ENCODE data around the gene EIF5B.

Gene EIF5B

GRCh38 chr2:99439971-99440505 is 102.8 kb downstream of the EIF5B start:
- H3K9me3 ChIP-seq (ENCODE audit: low read length): no peaks in the 10 kb centered on the region
- H3K27me3 ChIP-seq (ENCODE audit: control insufficient read depth in 1 of 2, insufficient read depth in 2 of 2, low read length in 2 of 2): no peaks in the 10 kb centered on the region
- no peaks in the 10 kb centered on the region for H3K4me1 ChIP-seq (ENCODE audit: insufficient read depth, low read length)
- no peak overlapping the region for H3K27ac ChIP-seq (ENCODE audit: low read depth, low read length)
- no peak overlapping the region for H3K4me3 ChIP-seq (ENCODE audit: low read depth in 1 of 2, low read length in 2 of 2)
- no peak overlapping the region for H3K9ac ChIP-seq (ENCODE audit: low read length)
- H3K36me3 ChIP-seq (ENCODE audit: insufficient read depth, low read length): peaks cover 12% of the 10 kb centered on the region

DNA sequence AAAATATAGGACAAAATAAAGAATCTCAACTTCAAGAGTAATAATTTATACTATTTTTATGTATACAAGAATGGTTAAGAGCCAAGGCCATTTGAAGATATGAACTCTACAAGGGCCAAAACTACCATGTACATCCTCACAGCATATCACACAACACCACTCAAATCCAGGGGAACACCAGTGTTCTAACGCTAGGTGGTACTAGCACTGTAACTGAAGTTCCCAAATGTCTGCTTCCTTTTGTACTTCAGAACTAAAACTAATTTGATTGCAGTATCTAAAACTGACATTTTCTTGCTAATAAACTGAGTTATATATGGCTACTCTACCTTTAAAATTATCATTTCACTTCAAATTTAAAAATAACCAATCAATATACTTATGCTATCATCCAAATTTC is 105.6 kb downstream of the EIF5B start:
- Histone ChIP-seq H3K27ac (ENCODE audit: low read depth, low read length) (no peak overlapping the region), H3K4me1 (ENCODE audit: insufficient read depth, low read length) (no peaks in the 10 kb centered on the region), H3K9ac (ENCODE audit: low read length) (no peak overlapping the region), H3K4me3 (ENCODE audit: low read depth in 1 of 2, low read length in 2 of 2) (no peak overlapping the region), H3K27me3 (ENCODE audit: control insufficient read depth in 1 of 2, insufficient read depth in 2 of 2, low read length in 2 of 2) (no peaks in the 10 kb centered on the region), H3K9me3 (ENCODE audit: low read length) (no peaks in the 10 kb centered on the region), H3K36me3 (ENCODE audit: insufficient read depth, low read length) (peaks cover 12% of the 10 kb centered on the region)

- no peaks in the 10 kb centered on the region for H3K9me3 ChIP-seq (ENCODE audit: low read length)
- no peaks in the 10 kb centered on the region for H3K27me3 ChIP-seq (ENCODE audit: control insufficient read depth in 1 of 2, insufficient read depth in 2 of 2, low read length in 2 of 2)
- H3K4me1 ChIP-seq (ENCODE audit: insufficient read depth, low read length): no peaks in the 10 kb centered on the region
- peaks cover 6% of the 10 kb centered on the region for H3K36me3 ChIP-seq (ENCODE audit: insufficient read depth, low read length)
- H3K9ac ChIP-seq (ENCODE audit: low read length): no peak overlapping the region
- H3K4me3 ChIP-seq (ENCODE audit: low read depth in 1 of 2, low read length in 2 of 2): no peak overlapping the region
- H3K27ac ChIP-seq (ENCODE audit: low read depth, low read length): no peak overlapping the region
Observed at GRCh38 chr2:99444222-99444621, 107.0 kb downstream of the EIF5B start.

GRCh38 chr2:99445065-99445464 is 107.9 kb downstream of the EIF5B start:
- Histone ChIP-seq H3K9me3 (ENCODE audit: low read length) (no peaks in the 10 kb centered on the region), H3K9ac (ENCODE audit: low read length) (no peak overlapping the region), H3K27ac (ENCODE audit: low read depth, low read length) (no peak overlapping the region), H3K4me1 (ENCODE audit: insufficient read depth, low read length) (no peaks in the 10 kb centered on the region), H3K4me3 (ENCODE audit: low read depth in 1 of 2, low read length in 2 of 2) (no peak overlapping the region), H3K36me3 (ENCODE audit: insufficient read depth, low read length) (peaks cover 6% of the 10 kb centered on the region), H3K27me3 (ENCODE audit: control insufficient read depth in 1 of 2, insufficient read depth in 2 of 2, low read length in 2 of 2) (no peaks in the 10 kb centered on the region)

GRCh38 chr2:99448556-99448955 is 111.4 kb downstream of the EIF5B start:
- H3K27ac ChIP-seq (ENCODE audit: low read depth, low read length): no peak overlapping the region
- H3K9ac ChIP-seq (ENCODE audit: low read length): no peak overlapping the region
- H3K9me3 ChIP-seq (ENCODE audit: low read length): no peaks in the 10 kb centered on the region
- no peaks in the 10 kb centered on the region for H3K27me3 ChIP-seq (ENCODE audit: control insufficient read depth in 1 of 2, insufficient read depth in 2 of 2, low read length in 2 of 2)
- H3K4me1 ChIP-seq (ENCODE audit: insufficient read depth, low read length): peaks cover 5% of the 10 kb centered on the region
- no peaks in the 10 kb centered on the region for H3K36me3 ChIP-seq (ENCODE audit: insufficient read depth, low read length)
- H3K4me3 ChIP-seq (ENCODE audit: low read depth in 1 of 2, low read length in 2 of 2): no peak overlapping the region

DNA sequence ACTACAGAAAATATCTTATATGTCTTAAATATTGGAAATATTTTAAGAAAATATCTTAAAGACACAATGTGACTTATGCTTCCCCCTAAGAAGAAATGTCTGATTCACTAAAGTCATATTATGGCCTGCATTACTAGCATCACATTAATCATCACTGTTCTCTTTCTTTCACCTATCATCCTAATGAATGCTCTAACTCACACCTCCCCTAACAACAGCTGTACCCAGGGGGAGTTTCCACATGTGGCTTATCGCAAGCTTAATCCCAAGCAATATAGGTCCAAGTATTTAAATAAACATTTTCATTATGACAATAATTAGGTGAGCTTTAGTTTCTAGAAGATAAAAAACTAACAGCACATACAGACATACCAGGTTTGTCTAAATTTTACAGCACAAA is 113.0 kb downstream of the EIF5B start:
- H3K9me3 ChIP-seq (ENCODE audit: low read length): no peaks in the 10 kb centered on the region
- no peak overlapping the region for H3K4me3 ChIP-seq (ENCODE audit: low read depth in 1 of 2, low read length in 2 of 2)
- H3K27me3 ChIP-seq (ENCODE audit: control insufficient read depth in 1 of 2, insufficient read depth in 2 of 2, low read length in 2 of 2): no peaks in the 10 kb centered on the region
- H3K4me1 ChIP-seq (ENCODE audit: insufficient read depth, low read length): peaks cover 5% of the 10 kb centered on the region
- peaks cover 3% of the 10 kb centered on the region for H3K36me3 ChIP-seq (ENCODE audit: insufficient read depth, low read length)
- H3K27ac ChIP-seq (ENCODE audit: low read depth, low read length): no peak overlapping the region
- no peak overlapping the region for H3K9ac ChIP-seq (ENCODE audit: low read length)
